ENCODE measurements around the gene EPB41L1. TPM values are rescaled to one million over a fixed set of nuclear protein-coding genes. Genes with fewer than 3 reads are reported as not detected.

Gene EPB41L1
- total RNA-seq, 1 experiment from 2014 or later: 121 TPM

DNA sequence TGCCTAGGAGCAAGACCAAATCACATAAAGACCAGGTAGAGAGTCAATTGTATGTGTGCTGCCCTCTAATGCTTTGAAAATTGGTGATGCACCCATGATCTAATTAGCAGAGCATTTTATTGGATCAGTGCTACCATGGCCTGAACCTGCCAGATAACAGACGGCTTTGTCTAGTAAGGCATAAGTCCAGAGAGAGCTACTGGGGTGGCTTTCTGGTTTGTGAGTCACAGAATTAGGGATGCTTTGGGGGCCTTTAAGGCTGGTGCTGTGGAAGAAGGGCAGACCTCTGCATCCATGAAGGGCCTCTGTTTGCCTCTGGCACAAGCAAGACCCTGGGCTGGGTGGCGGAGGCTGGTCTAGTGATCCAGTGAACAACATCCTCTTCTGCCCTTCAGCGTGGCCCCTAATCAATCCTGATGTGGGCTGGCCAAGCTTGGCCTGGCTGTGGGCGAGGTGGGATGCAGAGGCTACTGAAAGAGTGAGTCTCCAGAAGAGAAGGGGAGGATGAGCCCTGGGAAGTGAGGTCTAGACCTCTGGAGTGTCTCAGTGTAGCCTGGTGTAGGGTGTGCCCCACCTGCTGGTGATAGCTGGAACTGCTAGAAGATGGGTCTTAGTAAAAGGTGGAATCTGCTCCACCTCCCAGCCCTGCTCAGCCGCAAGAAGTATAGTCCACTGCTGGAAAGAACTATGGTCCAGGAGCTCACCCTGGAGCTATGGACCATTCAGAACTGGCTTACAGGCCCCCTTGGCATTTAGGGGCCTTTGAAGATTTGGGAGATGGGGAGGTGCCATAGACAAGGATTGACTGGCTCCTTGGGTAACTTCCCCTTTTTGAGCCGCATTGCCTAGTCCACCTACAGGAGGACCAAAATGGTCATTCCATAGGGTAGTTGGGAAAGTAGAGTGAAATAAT, 45.1 kb downstream of the EPB41L1 start:
- TF ChIP-seq, protein P1, sequence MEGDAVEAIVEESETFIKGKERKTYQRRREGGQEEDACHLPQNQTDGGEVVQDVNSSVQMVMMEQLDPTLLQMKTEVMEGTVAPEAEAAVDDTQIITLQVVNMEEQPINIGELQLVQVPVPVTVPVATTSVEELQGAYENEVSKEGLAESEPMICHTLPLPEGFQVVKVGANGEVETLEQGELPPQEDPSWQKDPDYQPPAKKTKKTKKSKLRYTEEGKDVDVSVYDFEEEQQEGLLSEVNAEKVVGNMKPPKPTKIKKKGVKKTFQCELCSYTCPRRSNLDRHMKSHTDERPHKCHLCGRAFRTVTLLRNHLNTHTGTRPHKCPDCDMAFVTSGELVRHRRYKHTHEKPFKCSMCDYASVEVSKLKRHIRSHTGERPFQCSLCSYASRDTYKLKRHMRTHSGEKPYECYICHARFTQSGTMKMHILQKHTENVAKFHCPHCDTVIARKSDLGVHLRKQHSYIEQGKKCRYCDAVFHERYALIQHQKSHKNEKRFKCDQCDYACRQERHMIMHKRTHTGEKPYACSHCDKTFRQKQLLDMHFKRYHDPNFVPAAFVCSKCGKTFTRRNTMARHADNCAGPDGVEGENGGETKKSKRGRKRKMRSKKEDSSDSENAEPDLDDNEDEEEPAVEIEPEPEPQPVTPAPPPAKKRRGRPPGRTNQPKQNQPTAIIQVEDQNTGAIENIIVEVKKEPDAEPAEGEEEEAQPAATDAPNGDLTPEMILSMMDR (IDR thresholded peaks at IDR 0.05; ENCODE audit: unreplicated experiment): peak; percentile 98
- no peak overlapping the region for H3K4me3 Mint-ChIP-seq (ENCODE audit: low read depth, unreplicated experiment)
- H3K27ac Mint-ChIP-seq (ENCODE audit: unreplicated experiment): no peak overlapping the region
- H3K36me3 Mint-ChIP-seq (ENCODE audit: insufficient read depth, unreplicated experiment): peaks cover 14% of the 10 kb centered on the region
- no peaks in the 10 kb centered on the region for H3K4me1 Mint-ChIP-seq (ENCODE audit: low read depth, unreplicated experiment)
- no peaks in the 10 kb centered on the region for H3K9me3 Mint-ChIP-seq (ENCODE audit: low read depth, unreplicated experiment)
- peak; percentile 92 for DNase-seq
- CTCF ChIA-PET: interaction anchor here (0.6 to 2.5 kb wide), 13 partner anchors 10 to 245 kb away, joined by 3 to 26 read pairs (median 4); partner anchors contain the start of gene SCAND1
- no peaks in the 10 kb centered on the region for H3K27me3 Mint-ChIP-seq (ENCODE audit: unreplicated experiment)
- BruUV-seq (replicated peaks): no TSS peak
- intact Hi-C loops (cut with micrococcal nuclease; ENCODE audit: unreplicated experiment): loop anchor here (1.0 kb wide), 2 partner anchors 43 to 204 kb away; no protein-coding TSS in a partner anchor

DNA sequence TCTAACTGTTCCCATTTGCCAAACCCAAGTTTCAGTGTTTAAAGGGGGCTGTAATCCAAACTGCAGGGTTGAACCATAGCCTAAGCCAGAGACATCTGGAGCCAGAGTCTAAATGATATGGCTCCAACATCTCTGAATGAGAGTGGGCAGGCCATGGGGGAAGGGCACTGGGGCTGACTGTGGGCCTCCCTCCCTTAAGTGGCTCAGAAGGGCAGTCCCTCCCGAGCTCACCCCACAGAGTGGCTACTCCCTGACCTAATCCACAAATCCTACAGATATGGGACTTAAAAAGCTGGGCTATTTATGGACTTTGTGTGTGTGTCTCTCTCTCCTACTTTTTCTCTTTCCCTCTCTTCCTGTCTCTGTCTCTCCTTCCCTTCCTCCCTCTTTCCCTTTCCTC, 45.9 kb downstream of the EPB41L1 start:
- H3K27me3 Mint-ChIP-seq (ENCODE audit: unreplicated experiment): no peaks in the 10 kb centered on the region
- BruUV-seq (replicated peaks): no TSS peak
- CTCF ChIA-PET: interaction anchor here (1.0 kb wide), 1 partner anchor 38 kb away, joined by 4 read pairs; no protein-coding TSS in a partner anchor
- H3K4me1 Mint-ChIP-seq (ENCODE audit: low read depth, unreplicated experiment): no peaks in the 10 kb centered on the region
- TF ChIP-seq, protein P1 (IDR thresholded peaks at IDR 0.05; ENCODE audit: unreplicated experiment): no peak
- H3K9me3 Mint-ChIP-seq (ENCODE audit: low read depth, unreplicated experiment): no peaks in the 10 kb centered on the region
- no peak overlapping the region for H3K4me3 Mint-ChIP-seq (ENCODE audit: low read depth, unreplicated experiment)
- H3K36me3 Mint-ChIP-seq (ENCODE audit: insufficient read depth, unreplicated experiment): peaks cover 13% of the 10 kb centered on the region
- H3K27ac Mint-ChIP-seq (ENCODE audit: unreplicated experiment): no peak overlapping the region
- no peak for DNase-seq
- intact Hi-C loops (cut with micrococcal nuclease; ENCODE audit: unreplicated experiment): no loop called here

DNA sequence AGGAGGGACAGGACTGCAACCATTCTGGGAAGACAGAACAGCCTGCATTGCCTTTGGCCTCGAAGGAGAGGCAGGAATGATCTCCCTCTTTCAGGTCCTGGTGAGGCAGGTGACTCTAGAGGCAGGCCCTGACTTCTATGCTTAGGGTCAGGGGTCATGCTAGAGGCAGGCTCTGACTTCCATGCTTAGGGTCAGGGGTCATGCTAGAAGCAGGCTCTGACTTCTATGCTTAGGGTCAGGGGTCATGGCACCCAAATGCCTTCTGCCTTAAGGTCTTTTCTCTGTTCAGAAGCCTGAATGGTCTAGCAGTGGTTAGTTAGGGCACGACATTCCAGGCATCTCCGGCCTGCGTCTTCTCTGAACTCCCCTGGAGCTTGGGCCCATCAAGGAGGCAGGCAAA, 46.7 kb downstream of the EPB41L1 start:
- TF ChIP-seq, protein P1 (IDR thresholded peaks at IDR 0.05; ENCODE audit: unreplicated experiment): no peak
- H3K27me3 Mint-ChIP-seq (ENCODE audit: unreplicated experiment): no peaks in the 10 kb centered on the region
- no peaks in the 10 kb centered on the region for H3K9me3 Mint-ChIP-seq (ENCODE audit: low read depth, unreplicated experiment)
- DNase-seq: no peak
- no peak overlapping the region for H3K4me3 Mint-ChIP-seq (ENCODE audit: low read depth, unreplicated experiment)
- CTCF ChIA-PET: no interaction called here
- intact Hi-C loops (cut with micrococcal nuclease; ENCODE audit: unreplicated experiment): no loop called here
- H3K27ac Mint-ChIP-seq (ENCODE audit: unreplicated experiment): no peak overlapping the region
- no TSS peak for BruUV-seq (replicated peaks)
- peaks cover 17% of the 10 kb centered on the region for H3K36me3 Mint-ChIP-seq (ENCODE audit: insufficient read depth, unreplicated experiment)
- no peaks in the 10 kb centered on the region for H3K4me1 Mint-ChIP-seq (ENCODE audit: low read depth, unreplicated experiment)

DNA sequence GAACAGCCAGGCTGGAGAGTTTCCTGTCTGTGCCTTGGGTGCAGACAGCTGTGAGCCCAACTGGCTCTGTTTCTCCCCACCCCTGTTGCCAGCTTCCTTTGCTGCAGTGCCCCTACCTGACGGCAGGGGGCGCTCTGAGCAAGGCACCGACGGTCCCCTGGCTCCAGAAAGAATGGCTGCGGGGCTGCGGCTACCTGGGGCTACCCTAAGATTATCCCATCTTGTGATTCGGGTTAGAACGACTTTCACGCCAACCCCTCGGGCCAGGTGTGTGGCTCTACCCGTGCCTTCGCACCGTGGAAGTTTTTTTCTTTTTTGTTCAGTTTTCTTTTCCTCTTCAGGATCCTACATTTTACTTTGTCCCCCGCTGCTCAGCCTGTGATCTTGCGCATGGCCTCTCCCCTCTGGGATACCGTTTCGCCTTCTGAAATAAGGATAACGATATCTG, 48.4 kb downstream of the EPB41L1 start:
- Mint-ChIP-seq H3K9me3 (ENCODE audit: low read depth, unreplicated experiment) (no peaks in the 10 kb centered on the region), H3K4me1 (ENCODE audit: low read depth, unreplicated experiment) (no peaks in the 10 kb centered on the region), H3K27me3 (ENCODE audit: unreplicated experiment) (no peaks in the 10 kb centered on the region), H3K4me3 (ENCODE audit: low read depth, unreplicated experiment) (no peak overlapping the region), H3K36me3 (ENCODE audit: insufficient read depth, unreplicated experiment) (peaks cover 17% of the 10 kb centered on the region), H3K27ac (ENCODE audit: unreplicated experiment) (no peak overlapping the region)
- CTCF ChIA-PET: interaction anchor here (0.6 to 1.7 kb wide), 27 partner anchors 10 to 444 kb away, joined by 3 to 16 read pairs (median 4); partner anchors contain the start of genes AAR2, CNBD2, RAB5IF and SCAND1
- intact Hi-C loops (cut with micrococcal nuclease; ENCODE audit: unreplicated experiment): loop anchor here (1.0 kb wide), 1 partner anchor 236 kb away; no protein-coding TSS in a partner anchor
- BruUV-seq (replicated peaks): no TSS peak
- peak; percentile 84 for DNase-seq
- TF ChIP-seq, protein P1 (IDR thresholded peaks at IDR 0.05; ENCODE audit: unreplicated experiment): peak; percentile 100

All from Calu3 (cell line).